Measurements from ENCODE around the gene MYCT1. TPM values are rescaled to one million over a fixed set of nuclear protein-coding genes. Genes with fewer than 3 reads are reported as not detected.

MYCT1 gene
- total RNA-seq, 1 experiment from 2014 or later: 0.17 TPM

- no peak overlapping the region for H2BK15ac ChIP-seq (ENCODE audit: low read depth, low read length)
- H2BK12ac ChIP-seq (ENCODE audit: insufficient read length, low read depth, low read length): no peak overlapping the region
- H3K79me1 ChIP-seq (ENCODE audit: insufficient read depth, low read depth, low read length, poor library complexity, severe bottlenecking): no peaks in the 10 kb centered on the region
- no peak overlapping the region for H3K14ac ChIP-seq (ENCODE audit: insufficient read depth, low read length)
- no peak overlapping the region for H2BK5ac ChIP-seq (ENCODE audit: insufficient read length, low read length)
- no peak overlapping the region for H4K8ac ChIP-seq (replicated peaks; ENCODE audit: insufficient read length, low read depth, low read length)
- H2AFZ ChIP-seq (ENCODE audit: low read length): no peak overlapping the region
- H4K5ac ChIP-seq (ENCODE audit: insufficient read length, low read depth, low read length): no peak overlapping the region
- no peaks in the 10 kb centered on the region for H3K23me2 ChIP-seq (ENCODE audit: insufficient read length, low read depth, low read length, poor library complexity, severe bottlenecking)
- H3K9me3 Mint-ChIP-seq: no peaks in the 10 kb centered on the region; a peak in 1 of 5 replicates
- H4K20me1 ChIP-seq (ENCODE audit: control insufficient read depth, insufficient read depth, insufficient read length): no peaks in the 10 kb centered on the region
- H3K27me3 Mint-ChIP-seq (ENCODE audit: low read depth): no peaks in the 10 kb centered on the region
- no peak overlapping the region for H2AK5ac ChIP-seq (ENCODE audit: insufficient read length, low read length)
- H3K27ac ChIP-seq (ENCODE audit: insufficient read length, low read depth, low read length): no peak overlapping the region
- no peak overlapping the region for H3T11ph ChIP-seq (ENCODE audit: low read length)
- H4K91ac ChIP-seq (ENCODE audit: insufficient read length, low read depth, low read length): no peak overlapping the region
- no peak overlapping the region for H2BK20ac ChIP-seq (ENCODE audit: low read depth, low read length, poor library complexity, severe bottlenecking)
- H3K9me3 ChIP-seq (ENCODE audit: control insufficient read depth, low read depth, low read length): no peaks in the 10 kb centered on the region
- TF ChIP-seq CTCF (conservative IDR thresholded peaks at IDR 0.05): no peak
- no peak overlapping the region for H3K27ac Mint-ChIP-seq
- H3K9ac ChIP-seq (ENCODE audit: extremely low read depth, insufficient read length, low read length): no peak overlapping the region
- no peak overlapping the region for H3K4ac ChIP-seq (ENCODE audit: low read depth, low read length)
- no peaks in the 10 kb centered on the region for H3K36me3 Mint-ChIP-seq (ENCODE audit: insufficient read depth in 1 of 3, low read depth in 3 of 3)
- peaks cover 0 to 8% of the 10 kb centered on the region in 2 experiments; a peak in 2 of 4 replicates for H3K4me1 Mint-ChIP-seq
- H3K18ac ChIP-seq (ENCODE audit: insufficient read length, low read depth, low read length): no peak overlapping the region
- H3K79me2 ChIP-seq (ENCODE audit: insufficient read depth, low read length): no peaks in the 10 kb centered on the region
- no peak for DNase-seq
- no peak overlapping the region for H2BK120ac ChIP-seq (ENCODE audit: low read depth, low read length, poor library complexity, severe bottlenecking)
- no peak overlapping the region for H3K4me3 Mint-ChIP-seq
- no peak overlapping the region for H3K56ac ChIP-seq (ENCODE audit: insufficient read length, low read depth, low read length)
- H3K4me1 ChIP-seq (ENCODE audit: insufficient read depth, low read length): peaks cover 4% of the 10 kb centered on the region
- no peaks in the 10 kb centered on the region for H3K27me3 ChIP-seq (ENCODE audit: insufficient read depth, low read length)
- H3K4me2 ChIP-seq (ENCODE audit: insufficient read depth, insufficient read length, low read length): no peak overlapping the region
- H3K23ac ChIP-seq (ENCODE audit: insufficient read length, low read depth, low read length): no peak overlapping the region
Measured at GRCh38 chr6:152673236-152673635, 24.5 kb upstream of the MYCT1 start.
